HG03432 (cell line): ENCODE measurements around the gene CSNK1D.
"Not testable (repeated sequence)": the region's sequence is repeated elsewhere in the genome, so short reads cannot be mapped to it uniquely, and the experiment has no call there.

Experiments used
- ATAC-seq: cut with Tn5 transposase; IDR thresholded peaks from one replicate; pipeline ENCODE4 v1.9.1; 2021; ENCODE audit warnings: mild to moderate bottlenecking, moderate library complexity; ENCODE audit not compliant: unreplicated experiment

CSNK1D gene

GRCh38 chr17:82275326-82275725 lies 1.8 kb upstream of the CSNK1D start:
- no peak for ATAC-seq

GRCh38 chr17:82274134-82275020 lies 877 bp upstream of the CSNK1D start:
- ATAC-seq = no peak

GRCh38 chr17:82272495-82273326 lies 789 bp downstream of the CSNK1D start:
- ATAC-seq = no peak

- ATAC-seq = no peak
These were observed 2.1 kb downstream of the CSNK1D start for GRCh38 chr17:82271401-82271800.

- no peak for ATAC-seq
These were observed 2.8 kb downstream of the CSNK1D start for GRCh38 chr17:82270651-82271050.

- ATAC-seq = no peak
These were observed 3.5 kb downstream of the CSNK1D start for GRCh38 chr17:82269882-82270500.

- no peak for ATAC-seq
These were observed 4.2 kb downstream of the CSNK1D start for GRCh38 chr17:82269138-82269881.

- ATAC-seq = no peak
These were observed 5.7 kb downstream of the CSNK1D start for GRCh38 chr17:82267575-82268379.

- ATAC-seq = no peak
These were observed 7.4 kb downstream of the CSNK1D start for GRCh38 chr17:82266142-82266541.

GRCh38 chr17:82263641-82264040 lies 9.9 kb downstream of the CSNK1D start:
- no peak for ATAC-seq

- no peak for ATAC-seq
These were observed 11.2 kb downstream of the CSNK1D start for GRCh38 chr17:82262344-82262743.

GRCh38 chr17:82259972-82260961 lies 13.2 kb downstream of the CSNK1D start:
- not testable (repeated sequence) for ATAC-seq

GRCh38 chr17:82258555-82258954 lies 14.9 kb downstream of the CSNK1D start:
- ATAC-seq = no peak

GRCh38 chr17:82257473-82257872 lies 16.0 kb downstream of the CSNK1D start:
- ATAC-seq = no peak

GRCh38 chr17:82256242-82256885 lies 17.1 kb downstream of the CSNK1D start:
- ATAC-seq = no peak

- no peak for ATAC-seq
These were observed 18.0 kb downstream of the CSNK1D start for GRCh38 chr17:82255402-82255972.

- ATAC-seq = not testable (repeated sequence)
These were observed 18.8 kb downstream of the CSNK1D start for GRCh38 chr17:82254746-82255145.

- not testable (repeated sequence) for ATAC-seq
These were observed 19.4 kb downstream of the CSNK1D start for GRCh38 chr17:82254096-82254495.
